WTC11 (cell line): ENCODE measurements around the gene MVD. TPM values are rescaled to one million over a fixed set of nuclear protein-coding genes. Genes with fewer than 3 reads are reported as not detected.

Experiments used
- CREB1 ChIP-seq: sonication (generic); formaldehyde crosslinking; IDR thresholded peaks from 2 replicates; pipeline ENCODE4 v1.8.0; 2023; ENCODE audit warnings: mild to moderate bottlenecking, missing genetic modification reagents
- ETV6 ChIP-seq: sonication (generic); formaldehyde crosslinking; IDR thresholded peaks from 2 replicates; pipeline ENCODE4 v1.8.1; 2022; ENCODE audit warnings: mild to moderate bottlenecking, missing genetic modification reagents
- FOXP1 ChIP-seq: sonication (generic); formaldehyde crosslinking; IDR thresholded peaks from 2 replicates; pipeline ENCODE4 v1.8.0; 2022; ENCODE audit warnings: missing genetic modification reagents, mild to moderate bottlenecking, moderate library complexity, borderline replicate concordance
- NR3C1 ChIP-seq: sonication (generic); formaldehyde crosslinking; conservative IDR thresholded peaks from 2 replicates; pipeline ENCODE4 v1.8.1; 2023; ENCODE audit warnings: low read depth, mild to moderate bottlenecking, missing genetic modification reagents
- OVOL2 ChIP-seq: fragments of 250-450 bp; sonication (Bioruptor Pico); IDR thresholded peaks from 2 replicates; pipeline ENCODE4 v1.9.0; 2021; ENCODE audit warnings: mild to moderate bottlenecking, borderline replicate concordance
- total RNA-seq: library from RNA; stranded (reverse); gene quantifications from 3 replicates; pipeline ENCODE4 v1.2.3, GENCODE V29; 2021
- TF ChIP-seq, protein P1 (sequence below): sonication (generic); formaldehyde crosslinking; conservative IDR thresholded peaks from 2 replicates; pipeline ENCODE4 v1.8.1; 2023; ENCODE audit warnings: mild to moderate bottlenecking, low read depth, missing genetic modification reagents, moderate library complexity
- TF ChIP-seq, protein P2 (sequence below): fragments of 250-450 bp; sonication (Bioruptor Pico); conservative IDR thresholded peaks from 2 replicates; pipeline ENCODE4 v1.9.0; 2021; ENCODE audit warnings: mild to moderate bottlenecking
- TF ChIP-seq, protein P3 (sequence below): sonication (generic); formaldehyde crosslinking; IDR thresholded peaks from 2 replicates; pipeline ENCODE4 v1.8.0; 2023; ENCODE audit warnings: missing genetic modification reagents, mild to moderate bottlenecking, borderline replicate concordance
- TF ChIP-seq, protein P4 (sequence below): sonication (generic); formaldehyde crosslinking; IDR thresholded peaks from 2 replicates; pipeline ENCODE4 v1.8.1; 2022; ENCODE audit warnings: mild to moderate bottlenecking, missing genetic modification reagents, moderate library complexity, borderline replicate concordance
- TF ChIP-seq, protein P5 (sequence below): sonication (generic); formaldehyde crosslinking; IDR thresholded peaks from 2 replicates; pipeline ENCODE4 v1.8.0; 2022; ENCODE audit warnings: mild to moderate bottlenecking, missing genetic modification reagents
- TF ChIP-seq, protein P6 (sequence below): sonication (generic); formaldehyde crosslinking; IDR thresholded peaks from 2 replicates; pipeline ENCODE4 v1.8.1; 2023; ENCODE audit warnings: mild to moderate bottlenecking, moderate library complexity, missing genetic modification reagents
- TF ChIP-seq, protein P7 (sequence below): fragments of 250-450 bp; sonication (Bioruptor Pico); IDR thresholded peaks from 2 replicates; pipeline ENCODE4 v2.1.2; 2022; ENCODE audit warnings: mild to moderate bottlenecking, moderate library complexity
- TF ChIP-seq, protein P8 (sequence below): sonication (generic); formaldehyde crosslinking; IDR thresholded peaks from 2 replicates; pipeline ENCODE4 v1.8.1; 2023; ENCODE audit warnings: mild to moderate bottlenecking, missing genetic modification reagents, borderline replicate concordance
- TF ChIP-seq, protein P9 (sequence below): sonication (generic); formaldehyde crosslinking; IDR thresholded peaks from 2 replicates; pipeline ENCODE4 v1.8.1; 2023; ENCODE audit warnings: mild to moderate bottlenecking, missing genetic modification reagents, moderate library complexity

MVD gene
- total RNA-seq, 1 experiment from 2014 or later: 113 TPM

DNA sequence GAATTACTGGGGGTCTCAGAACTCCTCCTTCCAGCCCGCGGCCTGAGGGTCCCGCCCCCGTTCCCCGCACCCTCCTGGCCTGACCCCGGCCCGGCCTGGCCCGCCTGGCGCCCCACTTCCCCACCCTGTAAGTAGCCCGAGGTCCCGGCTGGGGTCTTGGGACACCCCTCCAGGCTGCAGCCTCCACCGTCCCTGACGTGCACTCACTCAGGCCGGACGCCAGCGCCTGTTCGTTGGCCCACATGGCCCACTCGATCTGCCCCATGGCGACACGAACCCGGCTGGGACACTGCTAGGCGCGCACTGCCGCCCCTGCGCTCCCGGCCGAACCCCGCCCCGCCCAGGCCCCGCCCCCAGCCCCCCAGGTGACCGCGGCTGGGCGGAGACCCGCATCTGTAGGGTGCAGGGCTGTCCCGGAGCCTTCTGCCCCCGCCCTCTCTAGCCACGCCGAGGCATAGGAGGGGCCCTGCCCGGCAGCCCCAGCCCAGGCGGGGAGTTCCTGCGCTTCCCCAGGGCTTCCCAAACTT is 12.1 kb downstream of the MVD start, which contains the start of gene CYBA (continued):
- TF ChIP-seq, protein P1, sequence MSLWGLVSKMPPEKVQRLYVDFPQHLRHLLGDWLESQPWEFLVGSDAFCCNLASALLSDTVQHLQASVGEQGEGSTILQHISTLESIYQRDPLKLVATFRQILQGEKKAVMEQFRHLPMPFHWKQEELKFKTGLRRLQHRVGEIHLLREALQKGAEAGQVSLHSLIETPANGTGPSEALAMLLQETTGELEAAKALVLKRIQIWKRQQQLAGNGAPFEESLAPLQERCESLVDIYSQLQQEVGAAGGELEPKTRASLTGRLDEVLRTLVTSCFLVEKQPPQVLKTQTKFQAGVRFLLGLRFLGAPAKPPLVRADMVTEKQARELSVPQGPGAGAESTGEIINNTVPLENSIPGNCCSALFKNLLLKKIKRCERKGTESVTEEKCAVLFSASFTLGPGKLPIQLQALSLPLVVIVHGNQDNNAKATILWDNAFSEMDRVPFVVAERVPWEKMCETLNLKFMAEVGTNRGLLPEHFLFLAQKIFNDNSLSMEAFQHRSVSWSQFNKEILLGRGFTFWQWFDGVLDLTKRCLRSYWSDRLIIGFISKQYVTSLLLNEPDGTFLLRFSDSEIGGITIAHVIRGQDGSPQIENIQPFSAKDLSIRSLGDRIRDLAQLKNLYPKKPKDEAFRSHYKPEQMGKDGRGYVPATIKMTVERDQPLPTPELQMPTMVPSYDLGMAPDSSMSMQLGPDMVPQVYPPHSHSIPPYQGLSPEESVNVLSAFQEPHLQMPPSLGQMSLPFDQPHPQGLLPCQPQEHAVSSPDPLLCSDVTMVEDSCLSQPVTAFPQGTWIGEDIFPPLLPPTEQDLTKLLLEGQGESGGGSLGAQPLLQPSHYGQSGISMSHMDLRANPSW (CRISPR knock-in tag): no peak
- TF ChIP-seq CREB1 (CRISPR knock-in tag) (0 out of 2 replicates have a peak, but pooled peaks have one; percentile 45), FOXP1 (CRISPR knock-in tag) (no peak), OVOL2 (CRISPR knock-in tag) (no peak), NR3C1 (CRISPR knock-in tag) (no peak), ETV6 (no peak)
- TF ChIP-seq, protein P2, sequence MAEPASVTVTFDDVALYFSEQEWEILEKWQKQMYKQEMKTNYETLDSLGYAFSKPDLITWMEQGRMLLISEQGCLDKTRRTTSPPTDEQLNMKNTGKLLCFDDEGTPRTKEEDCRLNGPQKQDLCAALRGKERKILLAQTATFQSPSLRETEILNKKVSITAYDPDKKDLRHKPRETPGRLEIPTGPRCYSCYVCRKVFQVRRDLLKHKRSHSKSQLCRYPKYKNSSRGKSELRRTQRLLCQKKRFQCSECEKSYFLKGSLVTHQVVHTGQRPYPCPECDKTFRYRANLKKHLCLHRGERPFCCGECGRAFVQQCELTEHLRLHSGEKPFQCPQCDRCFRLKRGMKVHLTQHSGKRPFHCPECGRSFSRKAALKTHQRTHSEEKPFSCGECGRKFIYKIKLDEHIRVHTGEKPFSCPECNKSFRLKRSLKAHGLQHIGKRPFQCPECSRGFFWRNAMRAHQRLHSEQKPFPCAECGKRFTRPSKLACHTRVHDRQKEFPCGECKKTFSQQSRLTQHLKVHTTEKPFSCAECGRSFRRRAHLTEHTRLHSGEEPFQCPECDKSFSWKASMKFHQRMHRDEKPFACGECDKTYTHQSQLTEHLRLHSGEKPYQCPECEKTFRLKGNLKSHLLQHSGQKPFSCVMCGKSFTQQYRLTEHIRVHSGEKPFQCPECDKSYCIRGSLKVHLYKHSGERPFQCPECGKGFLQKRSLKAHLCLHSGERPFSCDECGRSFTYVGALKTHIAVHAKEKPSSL (CRISPR knock-in tag): no peak
- TF ChIP-seq, protein P3, sequence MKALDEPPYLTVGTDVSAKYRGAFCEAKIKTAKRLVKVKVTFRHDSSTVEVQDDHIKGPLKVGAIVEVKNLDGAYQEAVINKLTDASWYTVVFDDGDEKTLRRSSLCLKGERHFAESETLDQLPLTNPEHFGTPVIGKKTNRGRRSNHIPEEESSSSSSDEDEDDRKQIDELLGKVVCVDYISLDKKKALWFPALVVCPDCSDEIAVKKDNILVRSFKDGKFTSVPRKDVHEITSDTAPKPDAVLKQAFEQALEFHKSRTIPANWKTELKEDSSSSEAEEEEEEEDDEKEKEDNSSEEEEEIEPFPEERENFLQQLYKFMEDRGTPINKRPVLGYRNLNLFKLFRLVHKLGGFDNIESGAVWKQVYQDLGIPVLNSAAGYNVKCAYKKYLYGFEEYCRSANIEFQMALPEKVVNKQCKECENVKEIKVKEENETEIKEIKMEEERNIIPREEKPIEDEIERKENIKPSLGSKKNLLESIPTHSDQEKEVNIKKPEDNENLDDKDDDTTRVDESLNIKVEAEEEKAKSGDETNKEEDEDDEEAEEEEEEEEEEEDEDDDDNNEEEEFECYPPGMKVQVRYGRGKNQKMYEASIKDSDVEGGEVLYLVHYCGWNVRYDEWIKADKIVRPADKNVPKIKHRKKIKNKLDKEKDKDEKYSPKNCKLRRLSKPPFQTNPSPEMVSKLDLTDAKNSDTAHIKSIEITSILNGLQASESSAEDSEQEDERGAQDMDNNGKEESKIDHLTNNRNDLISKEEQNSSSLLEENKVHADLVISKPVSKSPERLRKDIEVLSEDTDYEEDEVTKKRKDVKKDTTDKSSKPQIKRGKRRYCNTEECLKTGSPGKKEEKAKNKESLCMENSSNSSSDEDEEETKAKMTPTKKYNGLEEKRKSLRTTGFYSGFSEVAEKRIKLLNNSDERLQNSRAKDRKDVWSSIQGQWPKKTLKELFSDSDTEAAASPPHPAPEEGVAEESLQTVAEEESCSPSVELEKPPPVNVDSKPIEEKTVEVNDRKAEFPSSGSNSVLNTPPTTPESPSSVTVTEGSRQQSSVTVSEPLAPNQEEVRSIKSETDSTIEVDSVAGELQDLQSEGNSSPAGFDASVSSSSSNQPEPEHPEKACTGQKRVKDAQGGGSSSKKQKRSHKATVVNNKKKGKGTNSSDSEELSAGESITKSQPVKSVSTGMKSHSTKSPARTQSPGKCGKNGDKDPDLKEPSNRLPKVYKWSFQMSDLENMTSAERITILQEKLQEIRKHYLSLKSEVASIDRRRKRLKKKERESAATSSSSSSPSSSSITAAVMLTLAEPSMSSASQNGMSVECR (CRISPR knock-in tag): peak; percentile 64; the same call in 1 of the 2 replicates
- TF ChIP-seq, protein P4, sequence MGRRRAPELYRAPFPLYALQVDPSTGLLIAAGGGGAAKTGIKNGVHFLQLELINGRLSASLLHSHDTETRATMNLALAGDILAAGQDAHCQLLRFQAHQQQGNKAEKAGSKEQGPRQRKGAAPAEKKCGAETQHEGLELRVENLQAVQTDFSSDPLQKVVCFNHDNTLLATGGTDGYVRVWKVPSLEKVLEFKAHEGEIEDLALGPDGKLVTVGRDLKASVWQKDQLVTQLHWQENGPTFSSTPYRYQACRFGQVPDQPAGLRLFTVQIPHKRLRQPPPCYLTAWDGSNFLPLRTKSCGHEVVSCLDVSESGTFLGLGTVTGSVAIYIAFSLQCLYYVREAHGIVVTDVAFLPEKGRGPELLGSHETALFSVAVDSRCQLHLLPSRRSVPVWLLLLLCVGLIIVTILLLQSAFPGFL: no peak
- TF ChIP-seq, protein P5, sequence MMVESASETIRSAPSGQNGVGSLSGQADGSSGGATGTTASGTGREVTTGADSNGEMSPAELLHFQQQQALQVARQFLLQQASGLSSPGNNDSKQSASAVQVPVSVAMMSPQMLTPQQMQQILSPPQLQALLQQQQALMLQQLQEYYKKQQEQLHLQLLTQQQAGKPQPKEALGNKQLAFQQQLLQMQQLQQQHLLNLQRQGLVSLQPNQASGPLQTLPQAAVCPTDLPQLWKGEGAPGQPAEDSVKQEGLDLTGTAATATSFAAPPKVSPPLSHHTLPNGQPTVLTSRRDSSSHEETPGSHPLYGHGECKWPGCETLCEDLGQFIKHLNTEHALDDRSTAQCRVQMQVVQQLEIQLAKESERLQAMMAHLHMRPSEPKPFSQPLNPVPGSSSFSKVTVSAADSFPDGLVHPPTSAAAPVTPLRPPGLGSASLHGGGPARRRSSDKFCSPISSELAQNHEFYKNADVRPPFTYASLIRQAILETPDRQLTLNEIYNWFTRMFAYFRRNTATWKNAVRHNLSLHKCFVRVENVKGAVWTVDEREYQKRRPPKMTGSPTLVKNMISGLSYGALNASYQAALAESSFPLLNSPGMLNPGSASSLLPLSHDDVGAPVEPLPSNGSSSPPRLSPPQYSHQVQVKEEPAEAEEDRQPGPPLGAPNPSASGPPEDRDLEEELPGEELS: peak; percentile 16; the same call in 1 of the 2 replicates
- TF ChIP-seq, protein P6, sequence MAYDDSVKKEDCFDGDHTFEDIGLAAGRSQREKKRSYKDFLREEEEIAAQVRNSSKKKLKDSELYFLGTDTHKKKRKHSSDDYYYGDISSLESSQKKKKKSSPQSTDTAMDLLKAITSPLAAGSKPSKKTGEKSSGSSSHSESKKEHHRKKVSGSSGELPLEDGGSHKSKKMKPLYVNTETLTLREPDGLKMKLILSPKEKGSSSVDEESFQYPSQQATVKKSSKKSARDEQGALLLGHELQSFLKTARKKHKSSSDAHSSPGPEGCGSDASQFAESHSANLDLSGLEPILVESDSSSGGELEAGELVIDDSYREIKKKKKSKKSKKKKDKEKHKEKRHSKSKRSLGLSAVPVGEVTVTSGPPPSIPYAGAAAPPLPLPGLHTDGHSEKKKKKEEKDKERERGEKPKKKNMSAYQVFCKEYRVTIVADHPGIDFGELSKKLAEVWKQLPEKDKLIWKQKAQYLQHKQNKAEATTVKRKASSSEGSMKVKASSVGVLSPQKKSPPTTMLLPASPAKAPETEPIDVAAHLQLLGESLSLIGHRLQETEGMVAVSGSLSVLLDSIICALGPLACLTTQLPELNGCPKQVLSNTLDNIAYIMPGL (CRISPR knock-in tag): no peak
- TF ChIP-seq, protein P7, sequence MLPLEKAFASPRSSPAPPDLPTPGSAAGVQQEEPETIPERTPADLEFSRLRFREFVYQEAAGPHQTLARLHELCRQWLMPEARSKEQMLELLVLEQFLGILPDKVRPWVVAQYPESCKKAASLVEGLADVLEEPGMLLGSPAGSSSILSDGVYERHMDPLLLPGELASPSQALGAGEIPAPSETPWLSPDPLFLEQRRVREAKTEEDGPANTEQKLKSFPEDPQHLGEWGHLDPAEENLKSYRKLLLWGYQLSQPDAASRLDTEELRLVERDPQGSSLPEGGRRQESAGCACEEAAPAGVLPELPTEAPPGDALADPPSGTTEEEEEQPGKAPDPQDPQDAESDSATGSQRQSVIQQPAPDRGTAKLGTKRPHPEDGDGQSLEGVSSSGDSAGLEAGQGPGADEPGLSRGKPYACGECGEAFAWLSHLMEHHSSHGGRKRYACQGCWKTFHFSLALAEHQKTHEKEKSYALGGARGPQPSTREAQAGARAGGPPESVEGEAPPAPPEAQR: no peak
- TF ChIP-seq, protein P8, sequence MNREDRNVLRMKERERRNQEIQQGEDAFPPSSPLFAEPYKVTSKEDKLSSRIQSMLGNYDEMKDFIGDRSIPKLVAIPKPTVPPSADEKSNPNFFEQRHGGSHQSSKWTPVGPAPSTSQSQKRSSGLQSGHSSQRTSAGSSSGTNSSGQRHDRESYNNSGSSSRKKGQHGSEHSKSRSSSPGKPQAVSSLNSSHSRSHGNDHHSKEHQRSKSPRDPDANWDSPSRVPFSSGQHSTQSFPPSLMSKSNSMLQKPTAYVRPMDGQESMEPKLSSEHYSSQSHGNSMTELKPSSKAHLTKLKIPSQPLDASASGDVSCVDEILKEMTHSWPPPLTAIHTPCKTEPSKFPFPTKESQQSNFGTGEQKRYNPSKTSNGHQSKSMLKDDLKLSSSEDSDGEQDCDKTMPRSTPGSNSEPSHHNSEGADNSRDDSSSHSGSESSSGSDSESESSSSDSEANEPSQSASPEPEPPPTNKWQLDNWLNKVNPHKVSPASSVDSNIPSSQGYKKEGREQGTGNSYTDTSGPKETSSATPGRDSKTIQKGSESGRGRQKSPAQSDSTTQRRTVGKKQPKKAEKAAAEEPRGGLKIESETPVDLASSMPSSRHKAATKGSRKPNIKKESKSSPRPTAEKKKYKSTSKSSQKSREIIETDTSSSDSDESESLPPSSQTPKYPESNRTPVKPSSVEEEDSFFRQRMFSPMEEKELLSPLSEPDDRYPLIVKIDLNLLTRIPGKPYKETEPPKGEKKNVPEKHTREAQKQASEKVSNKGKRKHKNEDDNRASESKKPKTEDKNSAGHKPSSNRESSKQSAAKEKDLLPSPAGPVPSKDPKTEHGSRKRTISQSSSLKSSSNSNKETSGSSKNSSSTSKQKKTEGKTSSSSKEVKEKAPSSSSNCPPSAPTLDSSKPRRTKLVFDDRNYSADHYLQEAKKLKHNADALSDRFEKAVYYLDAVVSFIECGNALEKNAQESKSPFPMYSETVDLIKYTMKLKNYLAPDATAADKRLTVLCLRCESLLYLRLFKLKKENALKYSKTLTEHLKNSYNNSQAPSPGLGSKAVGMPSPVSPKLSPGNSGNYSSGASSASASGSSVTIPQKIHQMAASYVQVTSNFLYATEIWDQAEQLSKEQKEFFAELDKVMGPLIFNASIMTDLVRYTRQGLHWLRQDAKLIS (CRISPR knock-in tag): no peak
- TF ChIP-seq, protein P9, sequence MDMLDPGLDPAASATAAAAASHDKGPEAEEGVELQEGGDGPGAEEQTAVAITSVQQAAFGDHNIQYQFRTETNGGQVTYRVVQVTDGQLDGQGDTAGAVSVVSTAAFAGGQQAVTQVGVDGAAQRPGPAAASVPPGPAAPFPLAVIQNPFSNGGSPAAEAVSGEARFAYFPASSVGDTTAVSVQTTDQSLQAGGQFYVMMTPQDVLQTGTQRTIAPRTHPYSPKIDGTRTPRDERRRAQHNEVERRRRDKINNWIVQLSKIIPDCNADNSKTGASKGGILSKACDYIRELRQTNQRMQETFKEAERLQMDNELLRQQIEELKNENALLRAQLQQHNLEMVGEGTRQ: no peak
